ENCODE results near the gene DZANK1.
"Not testable (repeated sequence)": the region's sequence is repeated elsewhere in the genome, so short reads cannot be mapped to it uniquely, and the experiment has no call there.

The DZANK1 gene

DNA sequence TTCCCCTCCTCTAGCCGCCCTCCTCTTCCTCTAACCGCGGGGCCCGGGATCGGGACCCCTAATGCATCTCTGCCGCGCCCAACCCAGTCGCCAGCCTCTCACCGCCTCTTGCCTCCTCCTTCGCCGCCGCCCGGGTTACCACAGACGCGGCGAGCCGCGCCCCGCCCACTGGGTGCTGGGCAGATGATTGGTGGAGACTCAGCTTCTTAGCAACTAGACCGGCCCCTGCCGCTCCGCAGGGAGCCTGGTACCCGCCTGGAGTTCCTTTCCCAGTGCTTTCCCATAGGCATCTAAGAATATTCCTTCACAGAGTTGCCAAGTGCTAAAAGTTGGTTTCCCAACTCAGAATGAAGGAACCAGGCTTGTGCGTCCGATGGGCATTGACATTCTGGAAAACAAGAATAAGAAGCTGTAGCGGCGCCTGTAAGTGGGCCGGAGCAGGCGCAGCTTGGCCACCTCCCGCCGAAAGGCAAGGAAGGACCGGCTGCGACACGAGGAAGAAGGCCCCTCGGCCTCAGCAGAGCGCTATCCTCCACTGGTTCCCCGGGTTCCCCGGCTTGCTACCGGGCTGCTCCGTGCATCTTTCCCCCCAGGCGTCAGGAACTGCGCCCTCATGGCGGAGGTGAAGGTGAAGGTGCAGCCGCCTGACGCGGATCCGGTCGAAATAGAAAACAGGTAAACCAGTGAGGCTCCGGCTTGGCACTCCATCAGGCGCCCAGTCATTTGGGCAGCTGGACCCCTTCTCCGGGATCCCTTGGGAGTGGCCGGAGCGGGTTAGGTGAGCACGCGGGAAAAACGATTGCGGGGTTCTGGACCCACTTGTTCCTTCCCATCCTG lies at the start of gene DZANK1, which contains the start of gene POLR3F:
Gene DZANK1, minus strand, starts transcription at position 137 of the 837 bp plus-strand sequence. CDS start 1,672 bp downstream, outside the sequence.
Gene POLR3F, plus strand, starts transcription at position 497 of the 837 bp plus-strand sequence. Its CDS starts 117 bp downstream, at position 614.
- peak; percentile 99 for ATAC-seq
- peak; percentile 95 for DNase-seq

DNA sequence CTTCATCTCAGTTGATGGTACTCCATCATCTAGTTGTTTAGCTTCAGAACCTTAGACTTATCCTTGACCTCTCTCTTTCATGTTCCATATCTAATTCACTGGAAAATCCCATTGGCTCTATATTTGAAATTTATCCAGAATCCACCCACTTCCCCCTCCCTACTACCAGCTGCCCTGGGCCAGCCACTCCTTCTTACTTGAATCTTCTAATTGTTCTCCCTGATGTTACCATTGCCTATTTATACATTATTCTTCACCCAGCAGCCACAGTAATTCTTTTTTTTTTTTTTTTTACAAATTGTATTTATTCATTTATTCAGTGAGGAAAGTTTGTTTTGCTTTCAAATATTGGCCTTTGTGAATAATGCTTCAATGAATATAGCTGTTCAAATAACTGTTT lies 49.1 kb upstream of the DZANK1 start:
- DNase-seq (no peak), ATAC-seq (no peak)

DNA sequence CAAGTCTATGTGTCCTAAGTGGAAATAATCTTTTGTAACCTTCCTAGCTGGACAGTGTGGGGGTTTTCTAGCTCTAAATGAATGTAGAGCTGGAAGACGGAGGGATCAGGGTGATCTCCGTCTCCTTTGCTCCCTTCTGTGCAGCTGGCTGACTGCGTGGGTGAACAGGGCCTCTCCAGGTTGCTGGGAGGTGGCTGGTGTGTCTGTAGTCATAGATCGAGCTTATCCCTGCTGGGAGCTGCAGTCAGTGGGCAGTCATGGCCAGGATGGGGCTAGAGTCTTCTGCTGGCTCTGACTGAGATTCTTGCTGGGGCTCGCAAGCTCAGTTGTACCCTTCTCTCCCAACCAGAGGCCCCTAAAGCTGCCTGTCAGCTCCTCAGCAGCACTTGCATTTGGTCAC lies 47.3 kb upstream of the DZANK1 start:
- ATAC-seq = no peak

DNA sequence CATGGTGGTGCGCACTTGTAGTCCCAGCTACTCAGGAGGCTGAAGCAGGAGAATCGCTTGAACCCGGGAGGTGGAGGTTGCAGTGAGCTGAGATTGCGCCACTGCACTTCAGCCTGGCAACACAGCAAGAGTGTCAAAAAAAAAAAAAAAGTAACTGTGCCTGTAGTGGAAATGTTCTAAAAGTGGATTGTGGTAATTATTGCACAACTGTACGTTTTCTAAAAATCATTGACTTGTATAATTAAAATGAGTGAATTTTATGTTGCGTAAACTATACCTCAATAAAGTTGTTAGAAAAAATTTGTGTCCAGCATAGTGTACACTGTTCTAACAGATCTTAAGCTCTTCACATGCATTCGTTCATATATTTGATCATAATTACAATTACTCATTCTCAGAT lies 46.4 kb upstream of the DZANK1 start:
- DNase-seq (no peak), ATAC-seq (no peak)

More for the DNA sequence above, 47.3 kb upstream of the DZANK1 start:
- no peak for DNase-seq

DNA sequence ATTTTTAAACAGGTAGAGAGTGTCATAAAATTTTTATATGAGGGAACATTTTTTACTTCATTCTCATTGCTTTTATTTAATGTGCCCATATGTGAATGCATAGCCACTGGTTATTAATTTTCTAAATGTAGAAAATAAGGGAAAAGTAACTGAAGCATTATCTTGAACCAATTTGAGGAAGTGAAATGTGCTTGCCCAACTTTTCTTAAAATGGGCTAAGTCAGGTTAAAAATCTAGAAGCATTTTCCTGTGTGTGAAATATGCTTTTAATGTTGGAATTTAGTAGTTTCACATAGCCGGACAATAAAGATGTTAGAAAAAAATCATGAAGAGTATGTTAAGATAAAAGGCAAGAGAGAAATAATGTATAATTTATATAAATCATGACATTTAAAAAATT lies 44.7 kb upstream of the DZANK1 start:
- ATAC-seq (no peak), DNase-seq (no peak)

DNA sequence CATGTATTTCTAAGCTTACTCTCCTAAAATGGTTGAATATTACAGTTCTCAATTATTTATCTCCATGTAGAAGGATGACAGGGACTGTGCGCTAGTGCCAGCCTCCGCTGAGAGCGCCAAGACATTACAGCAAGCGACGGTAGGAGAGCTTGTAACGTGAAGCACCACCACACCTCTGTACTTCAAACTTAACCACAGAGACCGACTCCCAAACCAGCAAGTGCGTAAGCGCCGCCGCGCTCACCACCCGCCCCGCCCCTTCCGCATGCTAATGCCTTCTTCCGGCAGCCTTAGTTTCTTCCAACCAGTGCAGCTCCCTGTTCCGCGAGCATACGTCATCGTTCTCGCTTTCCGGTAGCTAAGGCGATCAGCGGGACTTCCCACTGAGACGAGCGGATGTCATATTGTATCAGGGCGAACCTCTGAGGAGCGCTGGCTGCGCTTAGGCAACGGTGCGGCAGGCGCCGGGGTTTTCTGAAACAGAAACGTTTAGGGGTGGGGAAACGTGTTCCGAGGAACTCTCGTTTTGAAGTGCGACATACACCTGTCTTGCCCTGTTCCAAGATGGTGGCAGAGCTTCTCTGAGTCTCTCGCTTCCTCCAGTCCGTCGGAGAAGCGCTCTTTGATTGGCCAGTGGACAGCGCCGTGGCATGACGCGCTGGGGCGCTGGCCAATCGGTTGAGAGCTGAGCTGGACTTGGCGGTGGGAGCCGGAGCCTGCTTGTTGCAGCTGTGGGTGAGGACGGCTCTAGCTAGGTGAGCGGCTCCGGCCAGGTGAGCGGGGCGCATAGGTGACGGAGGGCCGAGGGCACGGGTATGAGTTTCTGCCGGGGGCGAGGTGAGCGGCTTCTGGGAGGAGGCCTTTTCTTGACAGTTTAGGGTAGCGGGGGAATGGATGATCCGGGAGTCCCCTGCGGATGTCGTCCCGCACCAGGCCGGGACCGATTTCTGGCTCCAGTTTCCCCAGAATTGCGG lies 40.7 kb upstream of the DZANK1 start, which contains the start of gene SEC23B:
Gene SEC23B, plus strand, starts transcription at position 723 of the 974 bp plus-strand sequence. CDS start 2,896 bp downstream, outside the sequence.
- peak; percentile 97 for ATAC-seq
- peak; percentile 98 for DNase-seq

DNA sequence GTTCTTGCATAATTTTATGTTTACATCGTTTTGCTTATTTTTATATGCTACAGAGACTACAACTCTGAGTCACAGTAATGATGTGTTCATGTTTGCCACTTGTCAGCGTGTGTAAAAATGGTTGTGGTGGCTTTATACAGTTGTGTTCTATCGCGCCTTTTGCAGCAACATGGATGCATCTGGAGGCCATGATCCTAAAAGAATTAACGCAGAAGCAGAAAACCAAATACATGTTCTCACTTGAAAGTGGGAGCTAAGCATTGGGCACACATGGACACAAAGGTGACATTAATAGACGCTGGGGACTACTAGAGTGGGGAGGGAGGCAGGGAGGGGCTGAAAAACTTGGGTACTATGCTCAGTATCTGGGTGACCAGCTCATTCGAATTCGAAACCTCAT lies 39.9 kb upstream of the DZANK1 start:
- ATAC-seq (no peak), DNase-seq (peak; percentile 6)

DNA sequence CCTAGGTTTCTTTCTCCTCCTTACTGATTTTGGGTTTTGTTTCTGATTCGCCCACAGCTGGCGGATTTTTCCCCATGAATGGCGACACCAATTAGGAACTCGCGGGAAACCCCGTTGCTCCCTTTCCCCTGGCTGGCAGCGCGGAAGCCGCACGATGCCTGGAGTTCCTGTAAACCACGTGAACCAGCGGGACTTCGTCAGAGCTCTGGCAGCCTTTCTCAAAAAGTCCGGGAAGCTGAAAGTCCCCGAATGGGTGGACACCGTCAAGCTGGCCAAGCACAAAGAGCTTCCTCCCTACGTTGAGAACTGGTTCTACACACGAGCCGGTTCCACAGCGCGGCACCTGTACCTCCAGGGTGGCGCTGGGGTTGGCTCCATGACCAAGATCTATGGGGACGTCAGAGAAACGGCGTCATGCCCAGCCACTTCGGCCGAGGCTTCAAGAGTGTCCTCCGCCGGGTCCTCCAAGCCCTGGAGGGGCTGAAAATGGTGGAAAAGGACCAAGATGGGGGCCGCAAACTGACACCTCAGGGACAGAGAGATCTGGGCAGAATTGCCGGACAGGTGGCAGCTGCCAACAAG lies 37.7 kb upstream of the DZANK1 start:
- ATAC-seq = no peak
- DNase-seq = no peak

DNA sequence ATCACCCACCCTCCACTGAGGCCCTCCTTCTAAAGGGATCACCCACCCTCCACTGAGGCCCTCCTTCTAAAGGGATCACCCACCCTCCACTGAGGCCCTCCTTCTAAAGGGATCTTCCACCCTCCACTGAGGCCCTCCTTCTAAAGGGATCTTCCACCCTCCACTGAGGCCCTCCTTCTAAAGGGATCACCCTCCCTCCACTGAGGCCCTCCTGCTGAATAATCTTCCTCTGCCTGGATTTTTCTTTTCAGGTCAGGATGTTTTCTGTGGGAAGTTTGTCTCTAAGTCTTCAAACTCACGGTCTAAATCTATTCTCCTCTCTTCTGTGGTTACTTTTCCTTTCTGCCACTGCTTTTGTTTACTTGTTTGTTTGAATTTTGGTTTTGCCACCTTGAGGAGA lies 34.8 kb upstream of the DZANK1 start:
- DNase-seq, ATAC-seq: not testable (repeated sequence)

DNA sequence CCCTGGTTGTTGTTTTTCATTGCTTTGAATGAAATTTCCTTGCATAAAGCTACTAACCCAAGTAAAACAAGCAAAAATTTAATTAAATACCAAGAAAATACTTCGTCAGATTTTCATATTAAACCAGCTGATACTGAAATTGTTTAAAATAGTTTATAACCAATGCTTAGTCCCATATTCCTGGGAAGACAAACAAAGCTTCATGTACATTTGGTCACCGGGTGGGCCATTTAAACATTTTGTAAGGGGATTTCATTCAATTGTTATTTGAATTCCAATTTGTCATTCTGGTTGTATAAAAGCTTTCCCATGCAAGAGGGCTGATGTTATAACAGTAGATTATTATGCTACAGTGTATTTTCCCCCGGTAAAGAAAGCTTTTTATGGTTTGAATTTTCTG lies 30.8 kb upstream of the DZANK1 start:
- ATAC-seq = no peak
- DNase-seq = no peak

DNA sequence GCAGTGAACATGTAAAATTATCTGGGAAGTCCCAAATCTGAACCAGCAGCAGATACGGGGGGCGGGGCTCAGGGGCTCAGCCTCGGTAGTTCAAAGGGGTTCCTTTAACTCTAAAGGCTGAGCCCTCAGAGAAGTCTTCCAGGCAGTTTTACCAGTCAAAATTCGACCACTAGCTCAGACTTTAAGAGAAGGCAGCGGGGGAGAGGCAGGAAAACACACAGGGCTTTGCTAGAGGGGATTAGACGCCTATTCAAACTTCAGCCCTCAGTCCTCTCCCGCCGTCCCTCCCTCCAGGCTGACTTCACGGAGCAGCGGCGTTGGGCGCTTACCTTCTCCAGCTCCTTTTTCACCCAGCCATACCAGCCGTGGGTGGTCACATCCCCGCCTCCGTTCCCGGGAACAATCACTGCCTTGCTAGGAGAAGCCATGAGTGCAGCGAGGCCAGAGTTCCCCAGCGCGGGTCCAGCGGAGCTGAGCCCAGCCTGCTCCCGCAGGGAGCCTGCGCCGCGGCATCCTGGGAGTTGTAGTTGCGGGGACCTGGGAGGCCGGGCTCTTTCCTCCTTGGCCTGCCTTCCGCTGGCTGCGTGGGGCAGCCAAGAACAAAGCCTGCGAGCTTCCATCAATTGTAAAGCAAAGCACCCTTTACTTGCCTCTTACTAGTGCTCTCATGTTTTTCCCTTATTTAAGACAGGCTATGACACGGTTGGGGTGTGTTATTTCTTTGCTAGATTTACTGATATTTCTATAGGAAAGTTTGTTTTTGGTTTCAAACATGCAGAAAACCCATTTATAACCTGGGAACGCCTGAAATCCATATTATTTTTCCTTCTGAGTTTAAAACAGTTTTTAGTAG lies 30.1 kb upstream of the DZANK1 start, which contains the start of gene RBBP9:
Gene RBBP9, minus strand, starts transcription at position 486 of the 853 bp plus-strand sequence. Its CDS starts 58 bp downstream, at position 428.
- DNase-seq = peak; percentile 83
- ATAC-seq = peak; percentile 99

DNA sequence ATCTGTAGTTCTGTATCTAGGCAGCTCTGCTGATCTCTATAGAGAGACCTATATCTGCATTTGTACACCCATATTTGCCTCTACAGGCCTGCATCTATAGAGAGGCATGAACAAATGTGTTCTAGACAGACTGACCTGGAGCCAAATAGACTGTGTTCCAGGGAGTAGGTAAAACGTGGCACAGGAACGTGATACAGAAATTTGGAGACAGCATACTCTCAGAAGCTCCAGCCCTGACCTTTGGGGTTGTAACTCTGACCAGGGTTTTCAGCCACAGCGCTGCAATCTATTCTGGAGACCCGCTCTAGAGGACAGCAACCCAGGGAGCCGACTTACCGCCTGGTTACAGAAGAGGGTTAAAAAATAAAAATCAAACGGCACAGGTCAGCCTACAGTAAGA lies 29.2 kb upstream of the DZANK1 start:
- DNase-seq (no peak), ATAC-seq (peak; percentile 12)

DNA sequence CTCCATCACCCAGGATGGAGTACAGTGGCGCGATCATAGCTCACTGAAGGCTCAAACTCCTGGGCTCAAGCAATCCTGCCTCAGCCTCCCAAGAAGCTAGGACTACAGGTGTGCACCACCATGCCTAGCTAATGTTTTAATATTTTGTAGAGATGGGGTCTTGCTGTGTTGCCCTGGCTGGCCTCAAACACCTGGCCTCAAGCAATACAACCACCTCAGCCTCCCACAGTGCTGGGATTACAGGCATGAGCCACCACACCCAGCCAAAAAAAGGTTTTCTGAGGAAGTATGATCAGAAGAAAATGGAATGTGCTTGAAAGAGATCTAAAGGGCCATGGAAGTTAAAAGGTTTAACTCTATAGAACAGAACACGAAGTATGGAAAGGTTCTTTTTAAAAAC lies 21.5 kb upstream of the DZANK1 start:
- ATAC-seq (no peak), DNase-seq (no peak)

DNA sequence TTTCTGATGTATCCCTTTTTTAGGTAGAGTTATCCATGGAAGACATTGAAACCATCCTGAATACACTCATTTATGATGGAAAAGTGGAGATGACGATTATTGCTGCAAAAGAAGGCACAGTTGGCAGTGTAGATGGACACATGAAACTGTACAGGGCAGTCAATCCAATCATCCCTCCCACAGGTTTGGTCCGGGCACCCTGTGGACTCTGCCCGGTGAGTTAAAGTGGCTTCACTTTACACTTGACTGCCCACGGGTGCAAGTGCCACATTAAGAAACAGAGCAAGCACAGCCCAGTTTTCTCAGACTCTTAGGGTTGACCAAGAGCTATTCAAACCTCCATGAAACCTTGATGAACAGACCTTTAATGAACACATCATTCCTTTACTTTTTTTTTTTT lies 14.8 kb upstream of the DZANK1 start:
- DNase-seq (no peak), ATAC-seq (no peak)

DNA sequence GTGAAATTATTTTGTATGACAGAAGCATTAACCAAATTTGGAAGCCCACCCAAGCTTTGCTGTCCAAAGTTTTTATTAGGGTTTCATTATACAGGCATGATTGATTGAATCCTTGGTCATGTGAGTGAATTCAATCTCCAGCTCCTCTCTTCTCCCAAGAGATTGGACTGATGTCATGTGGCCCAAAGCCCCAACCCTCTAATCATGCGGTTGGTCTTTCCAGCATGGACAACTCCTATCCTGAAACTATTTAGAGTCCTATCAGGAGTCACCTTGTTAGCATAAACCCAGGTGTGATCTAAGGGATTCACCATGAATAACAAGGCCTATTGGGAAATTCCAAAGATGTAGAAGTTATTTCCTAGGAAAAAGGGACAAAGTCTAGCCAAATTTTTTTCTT lies 11.0 kb upstream of the DZANK1 start:
- DNase-seq = no peak
- ATAC-seq = no peak

DNA sequence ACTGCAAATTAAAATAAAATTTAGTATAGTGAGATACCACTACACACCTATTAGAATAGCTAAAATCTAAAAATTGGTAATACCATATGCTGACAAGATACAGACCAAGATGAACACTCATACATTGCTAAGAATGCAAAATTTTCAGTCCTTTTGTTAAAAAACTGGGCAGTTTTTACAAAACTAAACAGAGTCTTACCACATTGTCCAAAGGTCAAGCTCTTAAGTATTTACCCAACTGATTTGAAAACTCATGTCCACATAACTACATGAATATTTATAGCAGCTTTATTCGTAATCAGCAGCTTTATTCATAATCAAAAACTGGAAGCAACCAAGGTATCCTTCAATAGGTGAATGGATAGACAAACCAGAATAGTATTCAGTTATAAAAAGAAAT lies 10.4 kb upstream of the DZANK1 start:
- DNase-seq (no peak), ATAC-seq (no peak)

DNA sequence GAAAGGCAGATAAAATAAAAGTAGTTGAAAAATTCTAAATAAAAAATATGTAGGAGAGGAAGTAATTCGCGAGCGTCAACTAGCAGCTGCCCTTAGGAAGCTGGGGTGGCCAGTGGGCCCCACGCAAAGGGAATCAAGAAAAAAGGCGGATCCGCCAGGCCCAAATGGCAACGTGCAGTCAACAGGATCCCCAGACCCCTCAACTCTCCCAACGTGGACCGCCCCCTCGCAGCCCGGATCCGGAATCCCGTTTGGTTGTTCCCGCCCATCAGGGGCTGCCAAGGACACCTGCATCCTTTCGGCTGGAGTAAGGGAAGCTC lies 296 bp downstream of the DZANK1 start:
- no peak for DNase-seq
- ATAC-seq = peak; percentile 28

DNA sequence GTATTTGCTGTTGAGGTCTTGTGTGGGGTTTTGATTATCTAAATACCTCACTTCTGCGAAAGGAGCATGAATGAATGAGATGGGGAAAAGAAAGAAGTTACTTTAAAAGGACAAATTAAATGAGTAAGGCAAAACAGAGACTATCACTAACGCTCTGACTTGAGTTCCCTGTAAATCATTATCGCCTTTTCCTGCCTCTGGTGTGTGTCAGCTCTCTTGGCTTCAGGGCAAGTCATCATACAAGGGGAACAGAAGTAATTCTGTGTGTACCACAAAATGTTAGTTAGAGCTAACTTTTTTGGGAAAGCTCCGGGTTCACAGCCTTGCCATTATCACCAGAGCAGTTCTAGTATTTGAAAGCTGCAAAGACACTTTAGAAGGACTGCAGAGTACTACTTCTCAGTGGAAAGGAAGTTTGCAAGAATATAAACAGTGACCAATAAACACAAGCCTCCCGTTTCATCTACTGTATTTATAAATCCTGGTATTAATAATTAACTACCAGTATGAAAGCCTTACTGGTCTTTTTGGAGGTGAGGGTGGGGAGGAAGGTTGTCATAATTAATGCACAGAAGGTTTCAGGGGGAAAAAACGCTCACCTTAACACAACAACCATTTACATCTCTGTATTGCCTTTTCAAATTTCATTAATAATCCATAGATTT lies 1.2 kb downstream of the DZANK1 start:
- ATAC-seq (no peak), DNase-seq (no peak)

DNA sequence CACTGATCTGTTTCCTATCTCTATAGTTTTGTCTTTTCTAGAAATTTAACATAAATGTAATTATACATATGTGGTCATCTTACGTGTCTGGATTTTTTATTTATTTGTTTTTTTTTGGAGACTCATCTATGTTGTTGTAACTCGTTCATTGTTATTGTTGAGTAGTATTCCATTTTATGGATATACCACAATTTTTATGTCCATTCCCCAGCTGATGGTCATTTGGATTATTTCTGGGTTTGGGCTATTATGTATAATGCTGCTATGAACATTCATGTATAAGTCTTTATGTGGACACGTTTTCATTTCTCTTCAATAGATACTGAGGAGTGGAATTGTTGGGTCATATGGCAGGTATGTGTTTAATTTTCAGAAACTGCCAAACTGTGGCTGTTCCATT lies 10.2 kb downstream of the DZANK1 start:
- no peak for ATAC-seq
- DNase-seq = no peak

DNA sequence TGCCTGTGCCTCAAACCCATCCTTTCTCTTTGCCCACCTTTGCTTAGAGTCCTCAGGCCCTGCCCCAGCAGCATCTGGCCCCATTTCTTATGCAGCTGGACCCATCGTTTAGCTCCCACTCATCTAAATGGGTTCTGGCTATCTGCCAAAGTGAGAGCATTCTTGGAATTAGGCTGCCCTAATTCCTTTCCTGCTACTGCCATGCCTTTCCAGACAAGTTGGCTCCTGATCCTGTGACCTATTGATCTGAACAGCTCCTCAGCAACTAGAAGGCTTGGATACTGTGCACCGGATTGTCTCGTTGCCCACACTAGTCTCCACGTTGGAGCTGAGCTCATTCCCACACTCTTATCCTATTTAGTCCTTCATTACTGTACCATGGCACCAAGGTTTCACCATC lies 22.9 kb downstream of the DZANK1 start:
- DNase-seq (no peak), ATAC-seq (no peak)

DNA sequence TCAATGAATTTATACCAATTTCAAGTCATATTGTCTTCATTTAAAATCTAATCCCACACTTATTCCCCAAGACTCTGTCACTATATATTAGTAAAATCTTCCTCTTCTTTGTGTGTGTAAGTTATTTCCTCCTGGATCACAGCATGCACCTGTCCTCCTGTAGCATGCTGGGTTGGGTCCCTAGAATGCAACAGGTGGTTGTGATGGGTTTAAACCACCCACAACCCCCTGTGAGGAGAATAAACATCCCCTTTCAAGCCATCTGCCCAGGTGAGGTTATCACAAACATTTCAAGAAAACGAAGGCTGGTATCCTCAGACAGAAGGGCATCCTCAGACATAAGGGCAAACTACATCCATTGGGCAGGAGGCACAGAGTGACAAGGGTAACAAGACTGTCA lies 26.4 kb downstream of the DZANK1 start:
- DNase-seq (no peak), ATAC-seq (no peak)

Measured in stimulated activated naive CD8-positive, alpha-beta T cell treated with anti-CD3 and anti-CD28 coated beads, Interleukin-15, Interleukin-2, amounts not matched to agents 100 U/mL and 50 U/mL, for 24 hours (primary cell).